ENCODE data around the gene KCTD15. TPM values are rescaled to one million over a fixed set of nuclear protein-coding genes. Genes with fewer than 3 reads are reported as not detected.

Gene KCTD15
- total RNA-seq, 1 experiment from 2014 or later: 65.4 TPM

DNA sequence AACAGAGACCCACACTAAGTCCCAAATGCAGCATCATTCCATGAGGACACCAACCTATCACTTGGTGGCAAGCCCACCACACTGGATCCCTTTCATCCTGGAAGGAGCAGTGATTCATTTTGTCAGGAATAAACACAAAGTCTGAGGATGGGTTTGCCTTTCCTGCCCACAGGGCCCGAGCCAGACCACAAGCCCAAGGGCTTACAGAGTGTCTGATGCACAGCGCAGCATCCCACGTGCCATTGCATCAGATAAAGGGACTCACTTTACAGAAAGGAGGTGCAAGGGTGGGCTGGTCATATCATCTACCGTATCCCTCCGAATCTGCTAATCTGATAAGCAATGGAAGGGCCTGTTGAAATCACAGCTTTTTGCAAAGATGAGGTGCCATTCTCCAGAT is 12.2 kb upstream of the KCTD15 start:
- no peak for DNase-seq (ENCODE audit: low read depth, low spot score)
- in situ Hi-C loops (cut with HindIII; ENCODE audit: low pct_unique_long_range_greater_than_20kb, low sequenced_read_pairs): no loop called here

DNA sequence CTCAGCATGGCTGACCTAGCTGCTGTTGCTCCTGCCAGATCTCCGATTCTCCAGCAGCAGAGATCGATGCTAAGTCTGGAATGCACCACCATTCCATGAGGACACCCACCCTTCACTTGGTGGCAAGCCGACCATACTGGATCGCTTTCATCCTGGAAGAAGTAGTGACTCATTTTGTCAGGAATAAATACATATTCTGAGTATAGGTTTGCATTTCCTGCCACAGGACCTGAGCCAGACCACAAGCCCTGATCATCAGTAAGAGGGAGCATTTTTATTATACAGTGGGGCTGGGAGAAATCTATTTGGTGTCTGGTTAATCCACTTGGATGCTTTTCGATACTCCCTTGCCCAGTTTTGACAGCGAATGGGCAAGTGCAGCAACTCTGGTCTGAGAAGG is 10.9 kb upstream of the KCTD15 start:
- in situ Hi-C loops (cut with HindIII; ENCODE audit: low pct_unique_long_range_greater_than_20kb, low sequenced_read_pairs): no loop called here
- DNase-seq (ENCODE audit: low read depth, low spot score): no peak

DNA sequence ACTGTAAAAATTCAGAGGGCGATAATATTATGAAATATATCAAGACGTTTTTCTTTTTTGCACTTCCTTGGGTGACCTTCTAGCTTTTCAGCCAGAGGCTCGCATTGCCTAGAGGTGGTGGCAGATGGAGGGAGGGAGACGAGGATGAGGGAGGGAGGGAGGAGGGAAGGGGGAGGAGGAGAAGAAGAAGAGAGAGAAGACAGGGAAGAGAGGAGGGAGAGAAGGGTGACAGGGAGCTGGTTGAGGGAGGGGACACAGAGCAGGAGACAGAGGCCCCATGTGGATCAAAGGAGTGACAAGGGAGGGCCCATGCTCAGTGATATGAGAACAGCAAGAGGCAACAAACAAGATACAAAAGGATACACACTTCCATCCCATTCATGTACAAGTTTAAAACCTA is 8.0 kb upstream of the KCTD15 start:
- in situ Hi-C loops (cut with HindIII; ENCODE audit: low pct_unique_long_range_greater_than_20kb, low sequenced_read_pairs): no loop called here
- no peak for DNase-seq (ENCODE audit: low read depth, low spot score)

DNA sequence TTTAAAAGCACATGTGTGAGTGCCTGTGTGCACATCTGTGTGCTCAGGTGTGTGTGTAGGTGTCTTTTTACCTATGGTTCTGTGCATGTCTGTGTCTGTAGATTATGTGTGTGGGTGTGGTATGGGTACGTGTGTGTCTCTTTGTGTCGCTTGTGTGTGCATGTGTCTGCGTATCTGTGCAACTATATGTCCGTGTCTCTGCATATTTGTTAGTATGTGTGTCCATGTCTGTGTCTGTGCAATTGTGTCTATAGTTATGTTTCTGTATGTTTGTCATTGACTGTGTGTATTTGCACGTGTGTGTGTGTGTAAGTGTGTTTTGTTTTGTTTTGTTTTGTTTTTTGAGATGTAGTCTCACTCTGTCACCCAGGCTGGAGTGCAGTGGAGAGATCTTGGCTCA is 7.3 kb upstream of the KCTD15 start:
- in situ Hi-C loops (cut with HindIII; ENCODE audit: low pct_unique_long_range_greater_than_20kb, low sequenced_read_pairs): no loop called here
- no peak for DNase-seq (ENCODE audit: low read depth, low spot score)

- in situ Hi-C loops (cut with HindIII; ENCODE audit: low pct_unique_long_range_greater_than_20kb, low sequenced_read_pairs): no loop called here
- no peak for DNase-seq (ENCODE audit: low read depth, low spot score)
Observed at GRCh38 chr19:33794683-33795369, 1.8 kb upstream of the KCTD15 start.

DNA sequence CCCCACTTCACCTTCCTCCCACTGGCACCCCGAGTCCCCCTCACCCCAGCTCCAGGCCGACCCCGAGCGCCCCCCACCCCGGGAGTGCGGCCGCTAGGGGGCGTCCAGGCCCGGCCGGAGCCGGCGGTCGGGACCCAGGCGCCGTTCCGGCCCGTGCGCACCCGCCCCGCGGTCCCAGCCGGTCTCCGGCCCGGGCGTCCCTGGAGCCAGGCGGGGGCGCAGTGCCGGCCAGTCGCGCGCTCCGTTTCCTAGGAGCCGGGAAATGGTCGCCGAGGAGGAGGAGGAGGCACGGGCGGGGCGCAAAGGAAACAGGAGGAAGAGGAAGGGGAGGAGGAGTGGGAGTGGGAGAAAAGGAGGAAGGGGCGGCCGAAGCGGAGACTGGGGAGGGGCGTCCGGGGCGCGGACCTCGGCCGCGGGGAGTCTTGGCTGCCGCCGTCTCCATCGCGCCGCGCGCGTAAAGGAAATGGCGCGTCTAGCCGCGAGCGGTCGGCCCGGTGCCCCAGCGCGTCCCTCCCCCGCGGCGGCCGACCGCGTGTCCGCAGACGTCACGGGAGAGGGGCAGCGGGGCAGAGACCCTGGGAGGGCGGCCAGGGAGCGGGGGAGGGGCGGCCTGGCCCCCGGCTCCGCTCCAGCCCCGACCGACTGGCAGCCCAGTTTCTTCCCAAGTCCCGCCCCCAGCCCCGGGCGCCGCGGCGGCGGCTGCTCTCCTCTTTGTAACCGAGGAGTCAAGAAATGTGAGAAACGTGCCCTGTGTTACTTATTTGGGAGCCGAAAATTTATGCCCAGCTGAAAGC is 1.1 kb upstream of the KCTD15 start:
- in situ Hi-C loops (cut with HindIII; ENCODE audit: low pct_unique_long_range_greater_than_20kb, low sequenced_read_pairs): no loop called here
- peak; percentile 86 for DNase-seq (ENCODE audit: low read depth, low spot score)

DNA sequence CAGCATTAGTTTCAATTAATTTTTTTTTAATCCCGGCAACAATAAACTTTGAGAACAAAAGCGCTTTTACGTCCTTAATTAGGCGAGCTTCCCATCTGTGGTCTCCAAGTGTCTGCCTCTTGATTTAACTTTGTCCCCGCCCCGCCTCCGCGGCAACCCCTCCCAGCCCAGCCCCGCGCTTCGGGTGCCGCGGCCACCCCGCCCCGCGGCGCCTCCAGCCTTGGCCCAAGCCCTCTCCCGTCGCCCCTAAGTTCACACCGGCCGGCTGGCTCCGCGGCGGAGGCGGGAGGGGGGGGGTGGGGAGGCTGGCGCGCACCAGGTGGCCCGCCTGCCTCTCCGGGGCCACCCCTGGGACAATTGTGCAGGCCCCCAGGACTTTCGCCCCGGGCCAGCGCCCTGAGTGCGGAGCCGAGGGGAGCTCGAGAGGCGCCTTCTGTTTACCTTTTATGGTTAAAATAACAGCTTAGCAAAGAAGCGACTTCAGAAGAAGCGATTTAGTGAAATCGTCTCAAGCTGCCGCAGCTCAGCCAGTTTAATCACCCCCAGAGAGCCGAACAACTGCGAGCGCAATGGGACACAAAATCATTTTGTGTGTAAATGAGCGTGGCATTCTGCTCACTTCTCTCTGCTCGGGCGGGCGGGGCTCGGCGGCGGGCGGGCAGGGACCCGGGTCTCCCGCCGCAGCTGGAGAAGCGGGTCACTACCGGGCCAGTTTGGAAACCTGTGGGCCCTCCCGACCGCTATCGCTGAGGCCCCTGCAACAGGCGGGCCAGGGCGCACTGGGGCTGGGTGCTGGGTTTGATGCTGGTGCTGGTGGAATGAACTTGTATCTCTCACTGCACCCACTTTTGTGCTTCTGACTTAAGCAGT is 1.4 kb downstream of the KCTD15 start:
- in situ Hi-C loops (cut with HindIII; ENCODE audit: low pct_unique_long_range_greater_than_20kb, low sequenced_read_pairs): no loop called here
- no peak for DNase-seq (ENCODE audit: low read depth, low spot score)

GRCh38 chr19:33798681-33799111 is 2.0 kb downstream of the KCTD15 start:
- in situ Hi-C loops (cut with HindIII; ENCODE audit: low pct_unique_long_range_greater_than_20kb, low sequenced_read_pairs): no loop called here
- no peak for DNase-seq (ENCODE audit: low read depth, low spot score)

DNA sequence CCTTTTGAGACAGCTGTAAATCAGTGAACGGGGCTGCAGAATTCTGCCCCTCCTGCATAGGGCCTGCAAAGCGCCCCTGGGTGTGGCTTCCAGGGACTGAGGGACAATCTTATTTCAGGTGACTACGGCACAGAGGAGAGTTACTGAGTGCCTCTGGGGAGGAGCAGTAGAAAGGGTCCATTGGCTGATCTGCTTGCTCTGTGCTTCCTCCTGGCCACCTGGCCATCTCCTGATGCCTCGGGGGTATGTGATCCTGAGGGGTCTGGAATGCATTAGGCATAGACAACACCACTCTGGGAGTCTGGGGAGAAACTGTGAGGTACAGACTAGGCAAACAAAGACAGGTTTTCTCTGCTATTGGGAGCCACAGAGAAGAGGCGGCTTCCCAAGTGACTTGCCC is 2.8 kb downstream of the KCTD15 start:
- no peak for DNase-seq (ENCODE audit: low read depth, low spot score)
- in situ Hi-C loops (cut with HindIII; ENCODE audit: low pct_unique_long_range_greater_than_20kb, low sequenced_read_pairs): no loop called here

DNA sequence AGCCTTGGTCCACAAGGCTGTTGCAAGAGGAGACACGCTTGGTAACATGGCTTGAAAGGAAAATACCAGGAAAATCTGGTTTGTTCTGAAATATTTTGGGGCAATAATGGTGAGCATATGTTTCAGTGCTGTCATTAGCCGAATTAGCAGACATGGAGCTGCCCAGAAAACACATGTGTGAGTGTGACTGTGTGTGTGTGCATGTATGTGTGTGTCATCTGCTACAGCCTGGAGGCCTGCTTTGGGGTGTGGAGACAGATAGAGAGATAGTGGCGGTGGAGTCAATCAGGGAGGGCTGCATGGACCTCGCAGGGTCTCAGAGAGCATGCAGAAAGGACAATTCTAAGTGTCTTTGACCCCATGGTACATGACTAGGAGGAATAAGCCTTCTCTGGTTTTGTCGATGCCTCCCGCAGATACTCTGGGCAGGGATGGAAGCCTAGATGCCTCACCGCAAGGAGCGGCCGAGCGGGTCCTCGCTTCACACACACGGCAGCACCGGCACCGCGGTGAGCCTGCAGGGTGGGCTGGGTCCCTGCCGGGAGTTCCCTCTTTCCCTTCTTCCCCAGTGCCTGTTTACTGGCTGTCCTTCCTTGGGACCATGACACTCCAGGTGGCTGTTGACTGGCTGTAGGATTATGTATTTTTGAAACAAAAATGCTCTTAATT is 3.5 kb downstream of the KCTD15 start:
- no peak for DNase-seq (ENCODE audit: low read depth, low spot score)
- in situ Hi-C loops (cut with HindIII; ENCODE audit: low pct_unique_long_range_greater_than_20kb, low sequenced_read_pairs): no loop called here

GRCh38 chr19:33801411-33801810 is 4.7 kb downstream of the KCTD15 start:
- no peak for DNase-seq (ENCODE audit: low read depth, low spot score)
- in situ Hi-C loops (cut with HindIII; ENCODE audit: low pct_unique_long_range_greater_than_20kb, low sequenced_read_pairs): no loop called here

- DNase-seq (ENCODE audit: low read depth, low spot score): no peak
- in situ Hi-C loops (cut with HindIII; ENCODE audit: low pct_unique_long_range_greater_than_20kb, low sequenced_read_pairs): no loop called here
Observed at GRCh38 chr19:33802001-33802400, 5.3 kb downstream of the KCTD15 start.

GRCh38 chr19:33802801-33803200 is 6.1 kb downstream of the KCTD15 start:
- in situ Hi-C loops (cut with HindIII; ENCODE audit: low pct_unique_long_range_greater_than_20kb, low sequenced_read_pairs): no loop called here
- DNase-seq (ENCODE audit: low read depth, low spot score): no peak

DNA sequence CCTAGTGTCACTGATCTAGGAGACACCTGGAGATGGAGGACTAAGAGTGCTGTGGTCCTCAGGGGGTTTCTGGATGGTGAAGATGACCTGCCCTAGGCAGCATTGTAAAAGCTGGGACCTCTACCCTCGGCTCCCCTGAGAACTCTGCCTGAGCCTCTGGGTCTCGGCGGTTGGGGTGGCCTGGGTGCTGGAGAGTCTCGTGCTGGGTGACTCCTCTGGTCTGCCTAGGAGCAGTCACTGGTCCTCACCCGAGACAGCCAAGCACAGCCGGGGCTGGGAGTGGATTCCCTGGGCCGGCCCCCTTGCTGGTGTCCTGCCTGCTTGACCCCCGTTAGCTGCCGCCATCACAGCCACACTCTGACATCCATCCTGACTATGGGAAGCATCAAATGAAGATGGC is 6.7 kb downstream of the KCTD15 start:
- DNase-seq (ENCODE audit: low read depth, low spot score): no peak
- in situ Hi-C loops (cut with HindIII; ENCODE audit: low pct_unique_long_range_greater_than_20kb, low sequenced_read_pairs): no loop called here

DNA sequence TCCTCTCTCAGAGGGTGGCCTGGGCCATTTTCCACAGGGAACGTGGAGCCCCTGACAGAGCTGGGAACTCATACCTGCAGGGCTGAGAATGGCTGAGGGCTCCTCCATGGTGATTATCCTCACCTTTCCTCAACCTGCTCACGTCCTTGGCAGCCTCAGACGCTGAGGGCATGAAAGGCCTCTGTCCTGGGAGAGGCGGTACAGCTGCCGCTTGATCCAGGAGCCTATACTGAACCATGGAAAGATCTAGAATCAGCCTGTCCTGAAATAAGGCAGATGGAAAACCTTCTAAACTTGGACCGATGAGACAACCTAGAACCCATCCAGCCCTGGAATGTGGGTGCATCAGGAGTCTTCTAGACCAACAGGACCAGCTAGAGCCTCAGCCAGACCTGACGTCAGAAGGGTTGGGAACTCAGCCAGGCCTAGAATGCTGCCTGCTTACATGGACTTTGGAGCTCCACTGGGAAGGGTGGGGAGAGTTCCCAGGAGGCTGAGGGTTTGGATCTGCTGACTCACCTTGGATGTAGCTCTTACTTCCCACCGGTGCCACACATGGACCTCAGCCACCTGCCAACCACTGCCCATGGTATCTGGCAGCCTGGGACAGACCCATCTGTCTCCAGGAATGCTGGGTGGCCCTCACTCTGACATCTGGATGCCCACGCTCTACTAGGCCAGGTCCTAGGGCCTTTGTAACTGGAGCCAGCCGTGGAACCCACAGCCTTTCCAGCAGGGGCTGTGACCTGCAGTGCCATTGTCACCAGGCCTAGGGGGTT is 7.5 kb downstream of the KCTD15 start:
- no peak for DNase-seq (ENCODE audit: low read depth, low spot score)
- in situ Hi-C loops (cut with HindIII; ENCODE audit: low pct_unique_long_range_greater_than_20kb, low sequenced_read_pairs): no loop called here

DNA sequence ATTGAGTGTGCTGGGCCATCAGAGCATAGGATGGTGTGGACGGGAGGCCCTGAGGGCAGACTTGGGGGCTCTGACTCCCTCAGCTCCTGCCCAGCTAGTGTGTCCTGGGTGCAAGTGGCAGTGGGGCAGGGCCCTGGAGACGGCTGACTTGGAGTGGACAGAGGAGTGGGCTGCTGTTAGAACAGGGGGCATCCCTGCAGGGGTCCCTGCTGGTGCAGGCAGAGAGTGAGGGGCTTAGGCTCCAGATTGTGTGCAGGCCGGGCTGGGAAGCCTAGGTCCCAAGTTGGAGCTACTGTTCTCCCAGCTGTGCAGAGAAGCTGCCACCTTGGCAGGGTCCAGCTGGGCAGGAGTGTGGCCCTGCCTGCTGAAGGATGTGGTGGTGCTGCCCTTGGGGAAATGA is 8.6 kb downstream of the KCTD15 start:
- in situ Hi-C loops (cut with HindIII; ENCODE audit: low pct_unique_long_range_greater_than_20kb, low sequenced_read_pairs): no loop called here

DNA sequence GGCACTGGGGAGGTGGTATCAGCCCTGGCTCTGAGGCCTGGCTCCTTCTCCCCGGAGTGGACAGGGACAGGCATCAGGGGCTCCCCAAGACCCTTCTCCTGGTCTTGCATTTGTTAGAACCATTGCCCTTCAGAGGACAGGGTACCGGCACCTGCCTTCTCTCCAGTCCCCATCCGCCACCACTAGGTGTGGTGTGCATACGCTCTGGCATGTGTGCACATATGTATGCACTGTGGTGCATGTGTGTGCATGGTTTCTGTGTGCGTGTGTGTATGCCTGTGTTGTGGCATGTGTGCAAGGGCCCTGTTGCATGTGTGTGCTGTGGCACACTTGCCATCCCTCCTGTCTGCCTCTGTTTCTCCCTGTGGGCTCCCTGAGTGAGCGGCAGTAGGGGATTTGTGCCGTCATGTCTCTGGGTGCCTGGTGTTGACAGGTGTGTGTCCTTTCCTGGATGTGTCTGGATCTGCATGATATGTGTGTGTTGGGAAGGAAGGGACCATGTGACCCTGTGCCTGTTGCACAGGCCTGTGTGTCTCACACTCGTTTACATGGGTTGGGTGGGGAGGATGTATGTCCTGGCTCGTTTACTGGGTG is 9.3 kb downstream of the KCTD15 start:
- in situ Hi-C loops (cut with HindIII; ENCODE audit: low pct_unique_long_range_greater_than_20kb, low sequenced_read_pairs): no loop called here
- no peak for DNase-seq (ENCODE audit: low read depth, low spot score)

More for the DNA sequence above, 8.6 kb downstream of the KCTD15 start:
- no peak for DNase-seq (ENCODE audit: low read depth, low spot score)

Measured in SK-MEL-5 (cell line).